A549 (cell line): ENCODE results near the gene GSTM5. TPM values are rescaled to one million over a fixed set of nuclear protein-coding genes. Genes with fewer than 3 reads are reported as not detected.
"Not testable (repeated sequence)": the region's sequence is repeated elsewhere in the genome, so short reads cannot be mapped to it uniquely, and the experiment has no call there.

Experiments
- ATAC-seq, 2 experiments: fragments of 200-7000 bp in 1 of 2; fragments of >200 bp in 1 of 2; cut with Nextera tagmentation in 1 of 2; cut with Tn5 transposase in 1 of 2; 3 replicates each; pipeline versions ENCODE4 v1.8.0 to v1.9.1; 2018 to 2020; ENCODE audit warnings: mild to moderate bottlenecking in 1 of 2, moderate library complexity in 1 of 2
- CTCF ChIA-PET: fragments of 300-600 bp; sonication (Branson Sonifier 250); formaldehyde crosslinking; extraction: SDS; loops from one replicate; lab custom pipeline; 2021; ENCODE audit warnings: antibody characterized with exemption, inconsistent platforms; lab: Yijun Ruan, JAX
- POLR2A ChIA-PET: fragments of 350-600 bp; formaldehyde crosslinking; extraction: SDS; loops from one replicate; lab custom pipeline; 2021; ENCODE audit warnings: antibody characterized with exemption, inconsistent platforms; lab: Yijun Ruan, JAX
- DNase-seq, 2 experiments: peaks; one replicate each; pipeline versions ENCODE4 v3.0.0 to v3.0.0-alpha.2; 2011 to 2016; ENCODE audit warnings: low read depth in 1 of 2, low spot score in 1 of 2
- FAIRE-seq: peaks from 2 replicates; lab custom pipeline; 2011; peaks lifted over from hg19 to GRCh38; lab: Jason Lieb, UNC
- H3K27ac ChIP-seq, 2 experiments: fragments of >200 bp; sonication (Bioruptor Twin); formaldehyde crosslinking; 3 replicates each; pipeline ENCODE4 v1.5.1; 2016 to 2017
- H3K4me1 ChIP-seq: fragments of >200 bp; sonication (Bioruptor Twin); formaldehyde crosslinking; 3 replicates; pipeline ENCODE4 v1.6.1; 2016
- H3K4me2 ChIP-seq: fragments of >200 bp; sonication (Bioruptor Twin); formaldehyde crosslinking; 3 replicates; pipeline ENCODE4 v1.6.1; 2016
- H3K4me3 ChIP-seq: fragments of >200 bp; sonication (Bioruptor Twin); formaldehyde crosslinking; 3 replicates; pipeline ENCODE4 v1.5.1; 2016
- H3K9me3 ChIP-seq: fragments of >200 bp; sonication (Bioruptor Twin); formaldehyde crosslinking; 3 replicates; pipeline ENCODE4 v1.6.1; 2016
- BHLHE40 ChIP-seq: IDR thresholded peaks from 2 replicates; pipeline ENCODE4 v1.6.1; 2012; ENCODE audit warnings: low read depth, low read length, inconsistent platforms
- CEBPB ChIP-seq, 2 experiments: fragments of >200 bp in 1 of 2; sonication (Bioruptor Twin) in 1 of 2; formaldehyde crosslinking in 1 of 2; IDR thresholded peaks; 2 replicates each; pipeline ENCODE4 v1.6.1; 2012 to 2016
- E2F6 ChIP-seq: IDR thresholded peaks from 2 replicates; pipeline ENCODE4 v1.6.1; 2012; ENCODE audit warnings: low read depth, borderline replicate concordance
- EHF ChIP-seq: fragments of 250-450 bp; sonication (Bioruptor Pico); IDR thresholded peaks from 2 replicates; pipeline ENCODE4 v1.5.0; 2020; ENCODE audit warnings: mild to moderate bottlenecking
- FOSL2 ChIP-seq, 2 experiments: fragments of 450-650 bp in 1 of 2; fragments of >200 bp in 1 of 2; sonication (Bioruptor Twin) in 1 of 2; formaldehyde crosslinking; IDR thresholded peaks; 2 replicates each; pipeline versions ENCODE4 v1.5.0 to v1.6.1; 2016 to 2020; ENCODE audit warnings: mild to moderate bottlenecking in 1 of 2, moderate library complexity in 1 of 2
- GATA3 ChIP-seq: IDR thresholded peaks from 2 replicates; pipeline ENCODE4 v1.6.1; 2012; ENCODE audit warnings: borderline replicate concordance
- HDAC2 ChIP-seq: fragments of 200-600 bp; sonication (generic); IDR thresholded peaks from 2 replicates; pipeline ENCODE4 v1.6.1; 2016
- HEYL ChIP-seq: fragments of 250-450 bp; sonication (Bioruptor Pico); IDR thresholded peaks from 2 replicates; pipeline ENCODE4 v1.8.0; 2021; ENCODE audit warnings: mild to moderate bottlenecking, moderate library complexity
- HOXA7 ChIP-seq: fragments of 250-450 bp; sonication (Bioruptor Pico); IDR thresholded peaks from 2 replicates; pipeline ENCODE4 v1.5.0; 2020; ENCODE audit warnings: mild to moderate bottlenecking, moderate library complexity
- HOXB5 ChIP-seq: fragments of 250-450 bp; sonication (Bioruptor Pico); IDR thresholded peaks from 2 replicates; pipeline ENCODE4 v1.5.0; 2020; ENCODE audit warnings: mild to moderate bottlenecking, moderate library complexity
- JUN ChIP-seq, 2 experiments: fragments of >200 bp; sonication (Bioruptor Twin); formaldehyde crosslinking; IDR thresholded peaks; 2 replicates in 1 of 2; 3 replicates in 1 of 2; pipeline ENCODE4 v1.6.1; 2016 to 2017
- MYC ChIP-seq: IDR thresholded peaks from 2 replicates; pipeline ENCODE4 v1.6.1; 2012; ENCODE audit warnings: mild to moderate bottlenecking, inconsistent platforms, low read length, improper control_type of control experiment, borderline replicate concordance
- NFE2L2 ChIP-seq: fragments of 150-350 bp; conservative IDR thresholded peaks from 2 replicates; pipeline ENCODE4 v1.6.1; 2014; ENCODE audit warnings: low read length
- NR3C1 ChIP-seq: fragments of >200 bp; sonication (Bioruptor Twin); formaldehyde crosslinking; IDR thresholded peaks from 3 replicates; pipeline ENCODE4 v1.6.1; 2017
- PHF8 ChIP-seq: fragments of 200-600 bp; sonication (generic); IDR thresholded peaks from 2 replicates; pipeline ENCODE4 v1.6.1; 2016; ENCODE audit warnings: low read depth, mild to moderate bottlenecking, antibody characterized with exemption, moderate library complexity, borderline replicate concordance
- RCOR1 ChIP-seq: fragments of 150-350 bp; IDR thresholded peaks from 2 replicates; pipeline ENCODE4 v1.6.1; 2014; ENCODE audit warnings: antibody characterized with exemption, low read length, low read depth
- RFX5 ChIP-seq: fragments of 450-650 bp; IDR thresholded peaks from 2 replicates; pipeline ENCODE4 v1.7.1; 2014; ENCODE audit warnings: antibody characterized with exemption, mild to moderate bottlenecking, moderate library complexity
- RNF2 ChIP-seq: fragments of 200-600 bp; sonication (generic); IDR thresholded peaks from 2 replicates; pipeline ENCODE4 v1.6.1; 2016; ENCODE audit warnings: low read depth, mild to moderate bottlenecking, antibody characterized with exemption, moderate library complexity, borderline replicate concordance
- SMC3 ChIP-seq: fragments of >200 bp; sonication (Bioruptor Twin); formaldehyde crosslinking; IDR thresholded peaks from 3 replicates; pipeline ENCODE4 v1.6.1; 2018; ENCODE audit warnings: inconsistent platforms
- SREBF2 ChIP-seq: fragments of 450-650 bp; IDR thresholded peaks from 2 replicates; pipeline ENCODE4 v1.6.1; 2014; ENCODE audit warnings: mild to moderate bottlenecking, moderate library complexity
- TFCP2L1 ChIP-seq: fragments of 250-450 bp; sonication (Bioruptor Pico); IDR thresholded peaks from 2 replicates; pipeline ENCODE4 v1.5.0; 2021; ENCODE audit warnings: mild to moderate bottlenecking
- TP53 ChIP-seq: fragments of 250-450 bp; sonication (Bioruptor Pico); IDR thresholded peaks from 2 replicates; pipeline ENCODE4 v1.5.0; 2021; ENCODE audit warnings: mild to moderate bottlenecking, moderate library complexity
- WGBS: methylation state at CpG from one replicate; pipeline ENCODE4 v1.1.6; 2017; ENCODE audit errors: missing lambda C conversion rate; 5-methylcytosine and 5-hydroxymethylcytosine counted together
- polyA plus RNA-seq, 4 experiments: library from polyadenylated mRNA; depleted of rRNA in 3 of 4; stranded (reverse); fragments of >200 nt; fragmentation: RNase III in 1 of 4; extraction: RNeasy Plus Mini Kit Qiagen cat#74134 plus additional on column Dnase treatment in 1 of 4; gene quantifications; 2 replicates in 3 of 4; 3 replicates in 1 of 4; pipeline ENCODE4 v1.2.3, GENCODE V29; 2011 to 2017
- TF ChIP-seq, protein P1 (sequence below): fragments of >200 bp; sonication (Bioruptor Twin); formaldehyde crosslinking; IDR thresholded peaks from 3 replicates; pipeline ENCODE4 v1.6.1; 2016
- TF ChIP-seq, protein P2 (sequence below): fragments of 200-600 bp; sonication (generic); IDR thresholded peaks from 2 replicates; pipeline ENCODE4 v1.6.1; 2016; ENCODE audit warnings: antibody characterized with exemption, mild to moderate bottlenecking, moderate library complexity
- TF ChIP-seq, protein P3 (sequence below): IDR thresholded peaks from 2 replicates; pipeline ENCODE4 v1.6.1; 2012

GSTM5 gene
- polyA plus RNA-seq, 2 of the 4 experiments (the other 2 are of a cell fraction) = not detected

- TF ChIP-seq HOXA7 (CRISPR knock-in tag) (no peak), JUN (IDR thresholded peaks at IDR 0.05) (no peak), HEYL (CRISPR knock-in tag) (no peak), EHF (CRISPR knock-in tag) (no peak), CEBPB (IDR thresholded peaks at IDR 0.05) (no peak)
These were observed 39.6 kb downstream of the GSTM5 start (continued) for GRCh38 chr1:109751531-109752260.

DNA sequence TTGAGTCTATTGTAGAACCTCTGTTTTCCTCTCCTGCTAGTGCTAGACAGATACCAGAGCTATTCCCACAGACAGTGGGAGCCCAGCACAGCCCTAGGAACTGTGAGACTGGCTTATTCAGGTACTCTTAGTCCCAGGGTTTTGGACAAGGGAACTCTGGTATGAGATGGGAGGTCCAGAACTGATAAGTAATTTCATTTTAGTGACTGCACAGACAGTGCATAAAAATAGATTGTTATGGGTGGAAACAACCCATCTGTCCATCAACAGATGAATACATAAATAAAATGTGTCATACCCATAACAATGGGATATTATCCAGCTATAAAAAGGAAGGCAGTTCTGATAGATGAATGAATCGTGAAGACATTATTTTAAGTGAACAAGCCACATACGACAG is 42.7 kb downstream of the GSTM5 start:
- H3K4me2 ChIP-seq = no peak overlapping the region
- CTCF ChIA-PET = interaction anchor here (0.7 to 1.5 kb wide), 4 partner anchors 13 to 115 kb away, joined by 3 to 7 read pairs (median 4); partner anchors contain the start of gene GSTM3
- 80% methylated on average over 2 of the region's 2 CpGs for WGBS

DNA sequence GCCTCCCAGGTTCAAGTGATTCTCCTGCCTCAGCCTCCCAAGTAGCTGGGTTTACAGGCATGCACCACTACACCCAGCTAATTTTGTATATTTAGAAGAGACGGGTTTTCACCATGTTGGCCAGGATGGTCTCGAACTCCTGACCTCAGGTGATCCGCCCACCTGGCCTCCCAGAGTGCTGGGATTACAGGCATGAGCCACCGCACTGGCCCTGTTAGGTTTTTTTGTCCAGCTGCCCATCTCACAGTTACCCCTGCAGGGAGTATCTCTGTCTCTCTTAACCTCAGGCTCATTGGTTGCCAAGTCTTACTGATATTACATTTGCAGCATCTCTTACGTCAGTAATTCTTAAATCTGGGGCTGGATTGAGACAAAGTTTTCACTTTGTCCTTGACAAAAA is 44.3 kb downstream of the GSTM5 start:
- H3K27ac ChIP-seq, H3K4me1 ChIP-seq, H3K9me3 ChIP-seq, ATAC-seq, POLR2A ChIA-PET, H3K4me2 ChIP-seq, FAIRE-seq, H3K4me3 ChIP-seq, DNase-seq: not testable (repeated sequence)
- WGBS = 80% methylated on average over 5 of the region's 5 CpGs
- CTCF ChIA-PET = interaction anchor here (1.8 kb wide), 1 partner anchor 17 kb away, joined by 4 read pairs; no protein-coding TSS in a partner anchor

More for the DNA sequence above, 42.7 kb downstream of the GSTM5 start:
- no peak overlapping the region for H3K27ac ChIP-seq
- FAIRE-seq (no peak), DNase-seq (no peak), ATAC-seq (no peak)
- no peaks in the 10 kb centered on the region for H3K4me1 ChIP-seq
- TF ChIP-seq JUN (IDR thresholded peaks at IDR 0.05) (no peak), RCOR1 (no peak), HOXB5 (CRISPR knock-in tag) (no peak), TP53 (CRISPR knock-in tag) (no peak), SMC3 (no peak), RNF2 (no peak), BHLHE40 (no peak), HOXA7 (CRISPR knock-in tag) (no peak), NR3C1 (no peak), RFX5 (no peak), NFE2L2 (no peak), E2F6 (no peak), CEBPB (IDR thresholded peaks at IDR 0.05) (no peak), MYC (no peak)
- TF ChIP-seq, protein P1, sequence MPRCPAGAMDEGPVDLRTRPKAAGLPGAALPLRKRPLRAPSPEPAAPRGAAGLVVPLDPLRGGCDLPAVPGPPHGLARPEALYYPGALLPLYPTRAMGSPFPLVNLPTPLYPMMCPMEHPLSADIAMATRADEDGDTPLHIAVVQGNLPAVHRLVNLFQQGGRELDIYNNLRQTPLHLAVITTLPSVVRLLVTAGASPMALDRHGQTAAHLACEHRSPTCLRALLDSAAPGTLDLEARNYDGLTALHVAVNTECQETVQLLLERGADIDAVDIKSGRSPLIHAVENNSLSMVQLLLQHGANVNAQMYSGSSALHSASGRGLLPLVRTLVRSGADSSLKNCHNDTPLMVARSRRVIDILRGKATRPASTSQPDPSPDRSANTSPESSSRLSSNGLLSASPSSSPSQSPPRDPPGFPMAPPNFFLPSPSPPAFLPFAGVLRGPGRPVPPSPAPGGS = no peak
- H3K9me3 ChIP-seq = no peaks in the 10 kb centered on the region
- POLR2A ChIA-PET = no interaction called here
- H3K4me3 ChIP-seq = no peak overlapping the region

DNA sequence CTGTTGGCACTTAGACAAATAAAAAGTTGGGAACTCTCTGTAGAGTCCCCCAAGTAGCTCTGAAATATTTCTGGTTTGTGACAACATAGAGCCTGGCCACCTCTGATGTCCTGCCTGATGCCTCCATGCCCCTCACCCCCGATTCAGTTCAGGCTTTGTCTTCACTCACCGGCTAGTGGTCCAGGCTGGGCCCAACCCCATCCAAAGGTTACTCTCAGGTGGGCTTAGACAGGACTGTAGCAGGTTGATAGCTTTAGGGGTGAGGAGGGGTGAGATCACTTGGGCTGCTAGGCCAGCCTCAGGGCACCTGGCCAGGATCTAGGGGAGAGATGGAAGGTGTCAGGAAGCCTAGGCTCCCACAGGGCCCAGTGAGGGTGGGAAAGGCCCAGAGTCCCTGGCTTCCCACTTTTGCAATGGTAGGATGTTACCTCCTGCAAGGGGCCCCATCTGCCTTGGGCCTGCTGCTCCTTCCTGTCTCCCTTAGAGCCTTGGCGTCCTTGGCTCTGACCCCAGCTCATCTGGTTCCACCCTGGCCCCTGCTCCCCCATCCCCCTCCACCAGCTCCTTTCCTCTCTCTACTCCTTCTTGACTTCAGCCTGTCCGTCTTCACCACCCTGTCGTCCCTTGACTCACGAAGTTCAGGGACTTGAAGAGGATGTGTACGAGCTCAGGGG is 44.9 kb downstream of the GSTM5 start:
- H3K27ac ChIP-seq = no peak overlapping the region
- FAIRE-seq = no peak
- 76% methylated on average over 7 of the region's 7 CpGs for WGBS
- H3K4me3 ChIP-seq = no peak overlapping the region
- POLR2A ChIA-PET = no interaction called here
- H3K9me3 ChIP-seq = no peaks in the 10 kb centered on the region
- no peaks in the 10 kb centered on the region for H3K4me1 ChIP-seq
- ATAC-seq = no peak
- CTCF ChIA-PET = interaction anchor here (0.7 to 1.8 kb wide), 5 partner anchors 16 to 227 kb away, joined by 3 to 8 read pairs (median 4); partner anchors contain the start of gene AHCYL1
- no peak overlapping the region for H3K4me2 ChIP-seq
- DNase-seq = no peak
- TF ChIP-seq RCOR1 (no peak), NR3C1 (no peak), TFCP2L1 (CRISPR knock-in tag) (no peak), GATA3 (no peak), HDAC2 (no peak), SREBF2 (no peak), PHF8 (no peak), FOSL2 (IDR thresholded peaks at IDR 0.05) (no peak), FOSL2 (CRISPR knock-in tag; IDR thresholded peaks at IDR 0.05) (no peak)
- TF ChIP-seq, protein P2, sequence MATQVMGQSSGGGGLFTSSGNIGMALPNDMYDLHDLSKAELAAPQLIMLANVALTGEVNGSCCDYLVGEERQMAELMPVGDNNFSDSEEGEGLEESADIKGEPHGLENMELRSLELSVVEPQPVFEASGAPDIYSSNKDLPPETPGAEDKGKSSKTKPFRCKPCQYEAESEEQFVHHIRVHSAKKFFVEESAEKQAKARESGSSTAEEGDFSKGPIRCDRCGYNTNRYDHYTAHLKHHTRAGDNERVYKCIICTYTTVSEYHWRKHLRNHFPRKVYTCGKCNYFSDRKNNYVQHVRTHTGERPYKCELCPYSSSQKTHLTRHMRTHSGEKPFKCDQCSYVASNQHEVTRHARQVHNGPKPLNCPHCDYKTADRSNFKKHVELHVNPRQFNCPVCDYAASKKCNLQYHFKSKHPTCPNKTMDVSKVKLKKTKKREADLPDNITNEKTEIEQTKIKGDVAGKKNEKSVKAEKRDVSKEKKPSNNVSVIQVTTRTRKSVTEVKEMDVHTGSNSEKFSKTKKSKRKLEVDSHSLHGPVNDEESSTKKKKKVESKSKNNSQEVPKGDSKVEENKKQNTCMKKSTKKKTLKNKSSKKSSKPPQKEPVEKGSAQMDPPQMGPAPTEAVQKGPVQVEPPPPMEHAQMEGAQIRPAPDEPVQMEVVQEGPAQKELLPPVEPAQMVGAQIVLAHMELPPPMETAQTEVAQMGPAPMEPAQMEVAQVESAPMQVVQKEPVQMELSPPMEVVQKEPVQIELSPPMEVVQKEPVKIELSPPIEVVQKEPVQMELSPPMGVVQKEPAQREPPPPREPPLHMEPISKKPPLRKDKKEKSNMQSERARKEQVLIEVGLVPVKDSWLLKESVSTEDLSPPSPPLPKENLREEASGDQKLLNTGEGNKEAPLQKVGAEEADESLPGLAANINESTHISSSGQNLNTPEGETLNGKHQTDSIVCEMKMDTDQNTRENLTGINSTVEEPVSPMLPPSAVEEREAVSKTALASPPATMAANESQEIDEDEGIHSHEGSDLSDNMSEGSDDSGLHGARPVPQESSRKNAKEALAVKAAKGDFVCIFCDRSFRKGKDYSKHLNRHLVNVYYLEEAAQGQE = no peak
- TF ChIP-seq, protein P3, sequence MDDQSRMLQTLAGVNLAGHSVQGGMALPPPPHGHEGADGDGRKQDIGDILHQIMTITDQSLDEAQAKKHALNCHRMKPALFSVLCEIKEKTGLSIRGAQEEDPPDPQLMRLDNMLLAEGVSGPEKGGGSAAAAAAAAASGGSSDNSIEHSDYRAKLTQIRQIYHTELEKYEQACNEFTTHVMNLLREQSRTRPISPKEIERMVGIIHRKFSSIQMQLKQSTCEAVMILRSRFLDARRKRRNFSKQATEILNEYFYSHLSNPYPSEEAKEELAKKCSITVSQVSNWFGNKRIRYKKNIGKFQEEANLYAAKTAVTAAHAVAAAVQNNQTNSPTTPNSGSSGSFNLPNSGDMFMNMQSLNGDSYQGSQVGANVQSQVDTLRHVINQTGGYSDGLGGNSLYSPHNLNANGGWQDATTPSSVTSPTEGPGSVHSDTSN = no peak
